HG02798 (cell line): ENCODE data around the gene MAP4K5.
"Not testable (repeated sequence)": the region's sequence is repeated elsewhere in the genome, so short reads cannot be mapped to it uniquely, and the experiment has no call there.

Experiments
- ATAC-seq: cut with Tn5 transposase; IDR thresholded peaks from one replicate; pipeline ENCODE4 v1.9.1; 2021; ENCODE audit warnings: mild to moderate bottlenecking; ENCODE audit not compliant: unreplicated experiment, poor library complexity

MAP4K5 gene

GRCh38 chr14:50532502-50533240, at the start of gene MAP4K5:
TSS of gene MAP4K5 (minus strand) at chr14:50532569. CDS start at chr14:50532049, 520 bp downstream.
- ATAC-seq = peak; percentile 98

- no peak for ATAC-seq
These were observed 46.1 kb upstream of the MAP4K5 start for GRCh38 chr14:50578433-50578832.

GRCh38 chr14:50577982-50578381, 45.6 kb upstream of the MAP4K5 start:
- ATAC-seq = no peak

GRCh38 chr14:50575769-50576168, 43.4 kb upstream of the MAP4K5 start:
- ATAC-seq = no peak

GRCh38 chr14:50573862-50574261, 41.5 kb upstream of the MAP4K5 start:
- no peak for ATAC-seq

- no peak for ATAC-seq
These were observed 37.4 kb upstream of the MAP4K5 start for GRCh38 chr14:50569714-50570274.

- ATAC-seq = no peak
These were observed 30.5 kb upstream of the MAP4K5 start for GRCh38 chr14:50562841-50563240.

- ATAC-seq = no peak
These were observed 28.5 kb upstream of the MAP4K5 start for GRCh38 chr14:50560931-50561285.

- ATAC-seq = no peak
These were observed 27.9 kb upstream of the MAP4K5 start, which contains the start of gene ATL1 for GRCh38 chr14:50559990-50560930. TSS of gene ATL1 (plus strand) at chr14:50560145. CDS start at chr14:50560266, 121 bp downstream.

- not testable (repeated sequence) for ATAC-seq
These were observed 20.4 kb upstream of the MAP4K5 start for GRCh38 chr14:50552796-50553195.

GRCh38 chr14:50551877-50552276, 19.5 kb upstream of the MAP4K5 start:
- ATAC-seq = no peak

- no peak for ATAC-seq
These were observed 17.9 kb upstream of the MAP4K5 start for GRCh38 chr14:50550294-50550693.

- ATAC-seq = no peak
These were observed 13.2 kb upstream of the MAP4K5 start for GRCh38 chr14:50545618-50546017.

GRCh38 chr14:50544911-50545310, 12.5 kb upstream of the MAP4K5 start:
- no peak for ATAC-seq

GRCh38 chr14:50542941-50543418, 10.6 kb upstream of the MAP4K5 start:
- no peak for ATAC-seq

GRCh38 chr14:50541159-50541567, 8.8 kb upstream of the MAP4K5 start:
- ATAC-seq = no peak

- ATAC-seq = no peak
These were observed 6.7 kb upstream of the MAP4K5 start for GRCh38 chr14:50539051-50539450.

- ATAC-seq = not testable (repeated sequence)
These were observed 5.7 kb upstream of the MAP4K5 start for GRCh38 chr14:50538034-50538433.

GRCh38 chr14:50534997-50535396, 2.6 kb upstream of the MAP4K5 start:
- no peak for ATAC-seq

- no peak for ATAC-seq
These were observed 2.0 kb upstream of the MAP4K5 start for GRCh38 chr14:50534416-50534815.

GRCh38 chr14:50533806-50534205, 1.4 kb upstream of the MAP4K5 start:
- no peak for ATAC-seq
